OCI-LY1 (cell line): ENCODE measurements around the gene GRIA1.

Experiments
- H2AFZ ChIP-seq: fragments of 200-600 bp; sonication (generic), shearing (Covaris generic); 2 replicates; pipeline ENCODE4 v1.6.0; 2014; ENCODE audit warnings: antibody characterized with exemption, mild to moderate bottlenecking, low read length
- H3F3A ChIP-seq: fragments of 200-600 bp; sonication (generic), shearing (Covaris generic); 2 replicates; pipeline ENCODE4 v1.6.0; 2014; ENCODE audit warnings: mild to moderate bottlenecking, antibody characterized with exemption, low read length, moderate library complexity; ENCODE audit not compliant: insufficient read depth
- H3K27ac ChIP-seq: fragments of 200-600 bp; sonication (generic); 2 replicates; pipeline ENCODE4 v1.5.1; 2014; ENCODE audit warnings: low read length, mixed run types, mild to moderate bottlenecking, low read depth; ENCODE audit not compliant: poor library complexity, severe bottlenecking
- H3K27me3 ChIP-seq: fragments of 200-600 bp; sonication (generic); 2 replicates; pipeline ENCODE4 v1.6.0; 2014; ENCODE audit warnings: antibody characterized with exemption, mild to moderate bottlenecking, low read length, moderate library complexity; ENCODE audit not compliant: insufficient read depth
- H3K36me3 ChIP-seq: fragments of 200-600 bp; sonication (generic); 2 replicates; pipeline ENCODE4 v1.6.1; 2014; ENCODE audit warnings: mild to moderate bottlenecking, antibody characterized with exemption, low read length, moderate library complexity, mixed read lengths; ENCODE audit not compliant: insufficient read depth
- H3K4me1 ChIP-seq: fragments of 200-600 bp; sonication (generic); 2 replicates; pipeline ENCODE4 v1.5.1; 2014; ENCODE audit warnings: mild to moderate bottlenecking, low read length, moderate library complexity; ENCODE audit not compliant: insufficient read depth, severe bottlenecking
- H3K4me2 ChIP-seq: fragments of 200-600 bp; sonication (generic), shearing (Covaris generic); 2 replicates; pipeline ENCODE4 v1.6.1; 2014; ENCODE audit warnings: low read length
- H3K4me3 ChIP-seq: fragments of 200-600 bp; sonication (generic); 2 replicates; pipeline ENCODE4 v1.5.1; 2014; ENCODE audit warnings: low read length, low read depth, mild to moderate bottlenecking, mixed read lengths; ENCODE audit not compliant: poor library complexity, severe bottlenecking
- H3K79me2 ChIP-seq: fragments of 200-600 bp; shearing (Covaris generic); 2 replicates; pipeline ENCODE4 v1.6.1; 2016; ENCODE audit warnings: mixed run types, low read length, mixed read lengths; ENCODE audit not compliant: insufficient read depth
- H3K9ac ChIP-seq: fragments of 200-600 bp; sonication (generic), shearing (Covaris generic); 2 replicates; pipeline ENCODE4 v1.6.1; 2014; ENCODE audit warnings: mild to moderate bottlenecking, low read length, mixed read lengths
- H3K9me2 ChIP-seq: fragments of 200-600 bp; sonication (generic), shearing (Covaris generic); 2 replicates; pipeline ENCODE4 v1.6.1; 2014; ENCODE audit warnings: low read depth, mild to moderate bottlenecking, low read length, mixed read lengths
- H3K9me3 ChIP-seq: fragments of 200-600 bp; shearing (Covaris generic); 2 replicates; pipeline ENCODE4 v1.6.1; 2014; ENCODE audit warnings: low read length, mixed read lengths
- H4K20me1 ChIP-seq: fragments of 200-600 bp; sonication (generic), shearing (Covaris generic); 2 replicates; pipeline ENCODE4 v1.6.0; 2016; ENCODE audit warnings: mild to moderate bottlenecking, low read length; ENCODE audit not compliant: insufficient read depth
- CTCF ChIP-seq: fragments of 200-600 bp; sonication (generic), shearing (Covaris generic); IDR thresholded peaks from 2 replicates; pipeline ENCODE4 v1.5.1; 2017; ENCODE audit warnings: mild to moderate bottlenecking, antibody characterized with exemption, low read length, moderate library complexity, mixed read lengths
- EZH2 ChIP-seq: fragments of 200-600 bp; sonication (generic), shearing (Covaris generic); IDR thresholded peaks from 2 replicates; pipeline ENCODE4 v1.8.0; 2017; ENCODE audit warnings: borderline replicate concordance, mixed run types, mild to moderate bottlenecking, antibody characterized with exemption, low read length, moderate library complexity, mixed read lengths

GRIA1 gene

GRCh38 chr5:153713943-153714342 is 223.5 kb downstream of the GRIA1 start:
- Histone ChIP-seq H3K27me3 (no peaks in the 10 kb centered on the region), H3K9me3 (no peaks in the 10 kb centered on the region), H4K20me1 (no peaks in the 10 kb centered on the region), H3F3A (no peaks in the 10 kb centered on the region), H2AFZ (no peak overlapping the region), H3K36me3 (no peaks in the 10 kb centered on the region), H3K27ac (no peak overlapping the region), H3K4me2 (no peak overlapping the region), H3K79me2 (no peaks in the 10 kb centered on the region), H3K9me2 (no peaks in the 10 kb centered on the region), H3K4me3 (no peak overlapping the region), H3K4me1 (no peaks in the 10 kb centered on the region), H3K9ac (no peak overlapping the region)
- TF ChIP-seq EZH2 = no peak
- no peak for TF ChIP-seq CTCF

GRCh38 chr5:153714798-153715197 is 224.3 kb downstream of the GRIA1 start:
- Histone ChIP-seq H3K4me3 (no peak overlapping the region), H3K27ac (no peak overlapping the region), H3K4me2 (no peak overlapping the region), H3F3A (no peaks in the 10 kb centered on the region), H3K9me2 (no peaks in the 10 kb centered on the region), H3K4me1 (no peaks in the 10 kb centered on the region), H3K79me2 (no peaks in the 10 kb centered on the region), H4K20me1 (no peaks in the 10 kb centered on the region), H2AFZ (no peak overlapping the region), H3K9me3 (no peaks in the 10 kb centered on the region), H3K9ac (no peak overlapping the region), H3K27me3 (no peaks in the 10 kb centered on the region), H3K36me3 (no peaks in the 10 kb centered on the region)
- no peak for TF ChIP-seq CTCF
- no peak for TF ChIP-seq EZH2

GRCh38 chr5:153717287-153717686 is 226.8 kb downstream of the GRIA1 start:
- TF ChIP-seq EZH2 = no peak
- TF ChIP-seq CTCF = no peak
- H3K79me2 ChIP-seq = no peaks in the 10 kb centered on the region
- H3K9me2 ChIP-seq = no peaks in the 10 kb centered on the region

More at GRCh38 chr5:153717287-153717686, 226.8 kb downstream of the GRIA1 start:
- Histone ChIP-seq H3K27me3 (no peaks in the 10 kb centered on the region), H3K4me2 (no peak overlapping the region), H3K4me3 (no peak overlapping the region), H3K36me3 (no peaks in the 10 kb centered on the region), H4K20me1 (no peaks in the 10 kb centered on the region), H3K9me3 (no peaks in the 10 kb centered on the region), H3K9ac (no peak overlapping the region), H3K27ac (no peak overlapping the region), H2AFZ (no peak overlapping the region), H3K4me1 (no peaks in the 10 kb centered on the region), H3F3A (no peaks in the 10 kb centered on the region)
